HCT116 (cell line): ENCODE results near the gene MRPL36. TPM values are rescaled to one million over a fixed set of nuclear protein-coding genes. Genes with fewer than 3 reads are reported as not detected.

Experiments
- ATAC-seq: fragments of 200-7000 bp; cut with Tn5 transposase; 2 replicates; pipeline ENCODE4 v1.9.1; 2020; ENCODE audit warnings: mild to moderate bottlenecking, moderate library complexity
- BruUV-seq: library from RNA; stranded (reverse); fragments of 400-500 nt; replicated peaks from 2 replicates; lab custom pipeline; 2021; lab: Mats Ljungman, UMichigan
- CTCF ChIA-PET: fragments of 300-600 bp; sonication (Branson Sonifier 250); formaldehyde crosslinking; loops from one replicate; lab custom pipeline; 2021; ENCODE audit warnings: antibody characterized with exemption; lab: Charles Lee
- POLR2A ChIA-PET: fragments of 300-600, 350-600 bp; sonication (Branson Sonifier 250); formaldehyde crosslinking; loops from one replicate; lab custom pipeline; 2021; ENCODE audit warnings: antibody characterized with exemption; lab: Charles Lee
- RAD21 ChIA-PET, 2 experiments: fragments of 300-600 bp; sonication (Branson Sonifier 250); formaldehyde crosslinking; loops; one replicate each; lab custom pipeline; 2023; ENCODE audit warnings: low total read pairs in 2 of 2; ENCODE audit not compliant: uncharacterized antibody in 2 of 2, unreplicated experiment in 2 of 2, low non-redundant PET in 1 of 2; lab: Charles Lee
- DNase-seq: peaks from one replicate; pipeline ENCODE4 v3.0.0-alpha.2; 2010; ENCODE audit warnings: low read depth, low spot score
- H2AFZ ChIP-seq: fragments of 200-600 bp; shearing (Covaris generic), sonication (generic); 2 replicates; pipeline ENCODE4 v1.6.1; 2017; ENCODE audit warnings: low read depth, mixed run types, mixed read lengths, antibody characterized with exemption, low read length; ENCODE audit not compliant: poor library complexity, severe bottlenecking
- H3K27ac ChIP-seq: 2 replicates; pipeline ENCODE4 v1.5.1; 2012; ENCODE audit warnings: low read depth, low read length
- H3K27me3 ChIP-seq: fragments of 200-600 bp; sonication (generic); 2 replicates; pipeline ENCODE4 v1.6.1; 2016; ENCODE audit warnings: mixed run types, low read length, mixed read lengths; ENCODE audit not compliant: insufficient read depth
- H3K36me3 ChIP-seq, 2 experiments: fragments of 200-500 bp in 1 of 2; fragments of 200-600 bp in 1 of 2; sonication (Bioruptor generic) in 1 of 2; sonication (generic) in 1 of 2; 2 replicates each; pipeline versions ENCODE4 v1.5.1 to v1.6.1; 2014 to 2016; ENCODE audit warnings: low read length in 2 of 2, inconsistent platforms in 1 of 2, mixed read lengths in 1 of 2, mixed run types in 1 of 2; ENCODE audit not compliant: insufficient read depth in 2 of 2, control insufficient read depth in 1 of 2
- H3K4me1 ChIP-seq, 2 experiments: fragments of 200-600 bp in 1 of 2; sonication (generic) in 1 of 2; 2 replicates each; pipeline versions ENCODE4 v1.5.1 to v1.6.1; 2012 to 2017; ENCODE audit warnings: low read length in 2 of 2, inconsistent platforms in 1 of 2, mild to moderate bottlenecking in 1 of 2, mixed read lengths in 1 of 2, mixed run types in 1 of 2, moderate library complexity in 1 of 2; ENCODE audit not compliant: insufficient read depth in 2 of 2, control insufficient read depth in 1 of 2
- H3K4me2 ChIP-seq: fragments of 200-600 bp; sonication (generic); 2 replicates; pipeline ENCODE4 v1.6.1; 2017; ENCODE audit warnings: mixed run types, low read length, mixed read lengths
- H3K4me3 ChIP-seq, 2 experiments: fragments of 200-600 bp in 1 of 2; sonication (generic) in 1 of 2; replicated peaks in 1 of 2; 2 replicates each; pipeline ENCODE4 v1.5.1; 2011 to 2016; ENCODE audit warnings: low read length in 2 of 2, control low read depth in 1 of 2, low read depth in 1 of 2, mild to moderate bottlenecking in 1 of 2, mixed read lengths in 1 of 2, mixed run types in 1 of 2
- H3K79me2 ChIP-seq: fragments of 200-600 bp; sonication (generic); 2 replicates; pipeline ENCODE4 v1.6.1; 2017; ENCODE audit warnings: mild to moderate bottlenecking, mixed run types, low read length, moderate library complexity, mixed read lengths; ENCODE audit not compliant: insufficient read depth
- H3K9ac ChIP-seq: fragments of 200-600 bp; sonication (generic); 2 replicates; pipeline ENCODE4 v1.6.1; 2016; ENCODE audit warnings: low read length, mixed read lengths
- H3K9me2 ChIP-seq: fragments of 200-600 bp; sonication (generic), shearing (Covaris generic); 2 replicates; pipeline ENCODE4 v1.6.1; 2017; ENCODE audit warnings: mixed run types, mild to moderate bottlenecking, moderate library complexity; ENCODE audit not compliant: insufficient read depth
- H3K9me3 ChIP-seq, 2 experiments: fragments of 200-500 bp in 1 of 2; fragments of 200-600 bp in 1 of 2; sonication (Bioruptor generic) in 1 of 2; sonication (generic) in 1 of 2; 2 replicates each; pipeline ENCODE4 v1.6.1; 2014 to 2017; ENCODE audit warnings: low read length in 2 of 2, mixed read lengths in 2 of 2, inconsistent platforms in 1 of 2, low read depth in 1 of 2, mild to moderate bottlenecking in 1 of 2, mixed run types in 1 of 2, moderate library complexity in 1 of 2; ENCODE audit not compliant: control insufficient read depth in 1 of 2, insufficient read depth in 1 of 2
- H4K20me1 ChIP-seq: fragments of 200-600 bp; sonication (generic), shearing (Covaris generic); 2 replicates; pipeline ENCODE4 v1.6.1; 2017; ENCODE audit warnings: mixed run types, mild to moderate bottlenecking, moderate library complexity; ENCODE audit not compliant: insufficient read depth
- CEBPB ChIP-seq: IDR thresholded peaks from 2 replicates; pipeline ENCODE4 v1.6.1; 2012; ENCODE audit warnings: low read depth
- EGR1 ChIP-seq: IDR thresholded peaks from 2 replicates; pipeline ENCODE4 v1.6.1; 2012; ENCODE audit warnings: low read depth
- MAX ChIP-seq: IDR thresholded peaks from 2 replicates; pipeline ENCODE4 v1.6.1; 2012
- POLR2A ChIP-seq: IDR thresholded peaks from 2 replicates; pipeline ENCODE4 v1.7.0; 2011; ENCODE audit warnings: borderline replicate concordance; ENCODE audit not compliant: insufficient read depth, insufficient read length; ENCODE audit errors: extremely low read depth
- RAD21 ChIP-seq: IDR thresholded peaks from 2 replicates; pipeline ENCODE4 v1.6.1; 2012; ENCODE audit warnings: low read depth, mild to moderate bottlenecking
- YY1 ChIP-seq: IDR thresholded peaks from 2 replicates; pipeline ENCODE4 v1.6.1; 2011; ENCODE audit warnings: low read length, low read depth, moderate library complexity, mild to moderate bottlenecking; ENCODE audit not compliant: insufficient replicate concordance; ENCODE audit errors: extremely low read depth
- intact Hi-C: fragments of 100-400 bp; cut with micrococcal nuclease; formaldehyde crosslinking; loops from 2 replicates; pipeline ENCODE4 v1.10.0; 2022
- total RNA-seq: library from RNA; stranded (reverse); gene quantifications from one replicate; pipeline ENCODE4 v1.2.1, GENCODE V29; 2021; ENCODE audit not compliant: unreplicated experiment
- TF ChIP-seq, protein P1 (sequence below), 3 experiments: fragments of 200-600 bp in 1 of 3; sonication (generic) in 1 of 3; IDR thresholded peaks in 2 of 3; conservative IDR thresholded peaks in 1 of 3; 2 replicates each; pipeline ENCODE4 v1.5.1; 2012 to 2017; ENCODE audit warnings: low read depth in 2 of 3, low read length in 2 of 3, antibody characterized with exemption in 1 of 3, borderline replicate concordance in 1 of 3, control low read depth in 1 of 3, mild to moderate bottlenecking in 1 of 3, mixed read lengths in 1 of 3, mixed run types in 1 of 3, moderate library complexity in 1 of 3; ENCODE audit not compliant: insufficient read depth in 1 of 3
- TF ChIP-seq, protein P2 (sequence below): IDR thresholded peaks from 2 replicates; pipeline ENCODE4 v1.6.1; 2012
- TF ChIP-seq, protein P3 (sequence below): IDR thresholded peaks from 2 replicates; pipeline ENCODE4 v1.6.1; 2011; ENCODE audit warnings: mild to moderate bottlenecking, low read length, moderate library complexity; ENCODE audit not compliant: insufficient replicate concordance; ENCODE audit errors: extremely low read depth

The MRPL36 gene
- total RNA-seq, 1 experiment from 2014 or later: 71.9 TPM

- ChIA-PET POLR2A (no interaction called here), CTCF (no interaction called here), RAD21 (no interaction called here)
- Histone ChIP-seq H3K4me1 (no peaks in the 10 kb centered on the region), H4K20me1 (no peaks in the 10 kb centered on the region), H3K27me3 (no peaks in the 10 kb centered on the region), H3K4me2 (no peak overlapping the region), H2AFZ (no peak overlapping the region), H3K9ac (no peak overlapping the region), H3K4me3 (no peak overlapping the region), H3K9me3 (no peaks in the 10 kb centered on the region), H3K36me3 (no peaks in the 10 kb centered on the region), H3K79me2 (no peaks in the 10 kb centered on the region), H3K9me2 (no peaks in the 10 kb centered on the region), H3K27ac (no peak overlapping the region)
- no peak for ATAC-seq
- TF ChIP-seq RAD21: no peak
- TF ChIP-seq, protein P1, sequence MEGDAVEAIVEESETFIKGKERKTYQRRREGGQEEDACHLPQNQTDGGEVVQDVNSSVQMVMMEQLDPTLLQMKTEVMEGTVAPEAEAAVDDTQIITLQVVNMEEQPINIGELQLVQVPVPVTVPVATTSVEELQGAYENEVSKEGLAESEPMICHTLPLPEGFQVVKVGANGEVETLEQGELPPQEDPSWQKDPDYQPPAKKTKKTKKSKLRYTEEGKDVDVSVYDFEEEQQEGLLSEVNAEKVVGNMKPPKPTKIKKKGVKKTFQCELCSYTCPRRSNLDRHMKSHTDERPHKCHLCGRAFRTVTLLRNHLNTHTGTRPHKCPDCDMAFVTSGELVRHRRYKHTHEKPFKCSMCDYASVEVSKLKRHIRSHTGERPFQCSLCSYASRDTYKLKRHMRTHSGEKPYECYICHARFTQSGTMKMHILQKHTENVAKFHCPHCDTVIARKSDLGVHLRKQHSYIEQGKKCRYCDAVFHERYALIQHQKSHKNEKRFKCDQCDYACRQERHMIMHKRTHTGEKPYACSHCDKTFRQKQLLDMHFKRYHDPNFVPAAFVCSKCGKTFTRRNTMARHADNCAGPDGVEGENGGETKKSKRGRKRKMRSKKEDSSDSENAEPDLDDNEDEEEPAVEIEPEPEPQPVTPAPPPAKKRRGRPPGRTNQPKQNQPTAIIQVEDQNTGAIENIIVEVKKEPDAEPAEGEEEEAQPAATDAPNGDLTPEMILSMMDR (IDR thresholded peaks at IDR 0.05 in 2 of 3, conservative IDR thresholded peaks at IDR 0.05 in 1 of 3; ENCODE audit: borderline replicate concordance in 1 of 3, insufficient read depth in 1 of 3, low read depth in 2 of 3, low read length in 2 of 3): no peak
- no peak for TF ChIP-seq CEBPB
- intact Hi-C loops: no loop called here
- DNase-seq: no peak
- no TSS peak for BruUV-seq
Observed at GRCh38 chr5:1842004-1842819, 42.6 kb upstream of the MRPL36 start.

GRCh38 chr5:1840741-1841521, 41.3 kb upstream of the MRPL36 start:
- Histone ChIP-seq H3K27me3 (no peaks in the 10 kb centered on the region), H3K9me2 (no peaks in the 10 kb centered on the region), H3K79me2 (no peaks in the 10 kb centered on the region), H3K27ac (no peak overlapping the region), H3K9me3 (no peaks in the 10 kb centered on the region), H3K9ac (no peak overlapping the region), H4K20me1 (no peaks in the 10 kb centered on the region), H3K4me1 (no peaks in the 10 kb centered on the region), H3K36me3 (no peaks in the 10 kb centered on the region), H2AFZ (no peak overlapping the region), H3K4me2 (no peak overlapping the region), H3K4me3 (no peak overlapping the region)
- no TSS peak for BruUV-seq
- ATAC-seq: no peak
- ChIA-PET RAD21 (no interaction called here), POLR2A (no interaction called here), CTCF (no interaction called here)
- intact Hi-C loops: no loop called here
- no peak for DNase-seq
- TF ChIP-seq RAD21: no peak
- TF ChIP-seq, protein P1 (IDR thresholded peaks at IDR 0.05 in 2 of 3, conservative IDR thresholded peaks at IDR 0.05 in 1 of 3; ENCODE audit: borderline replicate concordance in 1 of 3, insufficient read depth in 1 of 3, low read depth in 2 of 3, low read length in 2 of 3): no peak
- no peak for TF ChIP-seq POLR2A
- TF ChIP-seq, protein P2, sequence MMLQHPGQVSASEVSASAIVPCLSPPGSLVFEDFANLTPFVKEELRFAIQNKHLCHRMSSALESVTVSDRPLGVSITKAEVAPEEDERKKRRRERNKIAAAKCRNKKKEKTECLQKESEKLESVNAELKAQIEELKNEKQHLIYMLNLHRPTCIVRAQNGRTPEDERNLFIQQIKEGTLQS: no peak
- no peak for TF ChIP-seq YY1
- TF ChIP-seq EGR1: no peak
- TF ChIP-seq, protein P3, sequence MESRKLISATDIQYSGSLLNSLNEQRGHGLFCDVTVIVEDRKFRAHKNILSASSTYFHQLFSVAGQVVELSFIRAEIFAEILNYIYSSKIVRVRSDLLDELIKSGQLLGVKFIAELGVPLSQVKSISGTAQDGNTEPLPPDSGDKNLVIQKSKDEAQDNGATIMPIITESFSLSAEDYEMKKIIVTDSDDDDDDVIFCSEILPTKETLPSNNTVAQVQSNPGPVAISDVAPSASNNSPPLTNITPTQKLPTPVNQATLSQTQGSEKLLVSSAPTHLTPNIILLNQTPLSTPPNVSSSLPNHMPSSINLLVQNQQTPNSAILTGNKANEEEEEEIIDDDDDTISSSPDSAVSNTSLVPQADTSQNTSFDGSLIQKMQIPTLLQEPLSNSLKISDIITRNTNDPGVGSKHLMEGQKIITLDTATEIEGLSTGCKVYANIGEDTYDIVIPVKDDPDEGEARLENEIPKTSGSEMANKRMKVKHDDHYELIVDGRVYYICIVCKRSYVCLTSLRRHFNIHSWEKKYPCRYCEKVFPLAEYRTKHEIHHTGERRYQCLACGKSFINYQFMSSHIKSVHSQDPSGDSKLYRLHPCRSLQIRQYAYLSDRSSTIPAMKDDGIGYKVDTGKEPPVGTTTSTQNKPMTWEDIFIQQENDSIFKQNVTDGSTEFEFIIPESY: no peak
- TF ChIP-seq MAX: no peak
